Natural killer cell (primary cell): ENCODE results near the gene TBX4. TPM values are rescaled to one million over a fixed set of nuclear protein-coding genes. Genes with fewer than 3 reads are reported as not detected.

Source experiments
- ATAC-seq, 3 donors: fragments of 150-1000 bp in 2 of 3; fragments of 200-7000 bp in 1 of 3; cut with Tn5 transposase; 1 replicate in 1 of 3; 2 replicates in 2 of 3; pipeline ENCODE4 v1.10.0; 2021; ENCODE audit warnings: mild to moderate bottlenecking in 2 of 3, moderate library complexity in 2 of 3
- DNase-seq, 2 donors: peaks; one replicate each; pipeline versions ENCODE4 v3.0.0 to v3.0.0-alpha.2; 2013 to 2021; ENCODE audit warnings: mixed read lengths in 1 of 2
- H3K27ac ChIP-seq: one replicate; pipeline ENCODE4 v1.5.1; 2013; ENCODE audit warnings: mild to moderate bottlenecking, low read length
- H3K27me3 ChIP-seq: one replicate; pipeline ENCODE4 v1.6.1; 2013; ENCODE audit warnings: low read length; ENCODE audit not compliant: control insufficient read depth, insufficient read depth
- H3K36me3 ChIP-seq: one replicate; pipeline ENCODE4 v1.6.1; 2013; ENCODE audit warnings: low read length; ENCODE audit not compliant: control insufficient read depth, insufficient read depth
- H3K4me1 ChIP-seq: one replicate; pipeline ENCODE4 v1.6.1; 2013; ENCODE audit warnings: low read length; ENCODE audit not compliant: control insufficient read depth, insufficient read depth
- H3K4me3 ChIP-seq: one replicate; pipeline ENCODE4 v1.5.1; 2013; ENCODE audit warnings: low read length
- H3K9me3 ChIP-seq: one replicate; pipeline ENCODE4 v1.6.1; 2013; ENCODE audit warnings: low read length; ENCODE audit not compliant: control insufficient read depth, insufficient read depth
- H3K27ac Mint-ChIP-seq, 2 donors: one replicate each; pipeline ENCODE4 v1.8.0; 2022; ENCODE audit warnings: mild to moderate bottlenecking in 2 of 2, mixed read lengths in 2 of 2, moderate library complexity in 1 of 2
- H3K27me3 Mint-ChIP-seq, 2 donors: one replicate each; pipeline ENCODE4 v1.8.0; 2022; ENCODE audit warnings: low read depth in 2 of 2, mixed read lengths in 2 of 2
- H3K36me3 Mint-ChIP-seq: one replicate; pipeline ENCODE4 v1.8.0; 2022; ENCODE audit warnings: mixed read lengths
- H3K4me1 Mint-ChIP-seq, 2 donors: one replicate each; pipeline ENCODE4 v1.8.0; 2022; ENCODE audit warnings: mixed read lengths in 2 of 2
- H3K4me3 Mint-ChIP-seq: one replicate; pipeline ENCODE4 v1.8.0; 2022; ENCODE audit warnings: mild to moderate bottlenecking, moderate library complexity, mixed read lengths
- H3K9me3 Mint-ChIP-seq, 2 donors: one replicate each; pipeline ENCODE4 v1.8.0; 2022; ENCODE audit warnings: mixed read lengths in 2 of 2
- WGBS: methylation state at CpG from one replicate; pipeline ENCODE4 v1.1.7; 2013; ENCODE audit warnings: missing lambda C conversion rate; ENCODE audit not compliant: insufficient coverage; 5-methylcytosine and 5-hydroxymethylcytosine counted together
- intact Hi-C: fragments of 100-400 bp; cut with micrococcal nuclease; formaldehyde crosslinking; loops from one replicate; pipeline ENCODE4 v1.14.2; 2022
- total RNA-seq, 4 donors: library from RNA; stranded (reverse); fragments of 120-200 nt in 1 of 4; gene quantifications; one replicate each; pipeline versions ENCODE4 v1.2.3 to v1.2.4, GENCODE V29; 2013 to 2022
- TF ChIP-seq, protein P1 (sequence below): fragments of 200-600 bp; IDR thresholded peaks from one replicate; pipeline ENCODE4 v1.8.0; 2022; ENCODE audit warnings: antibody characterized with exemption

The TBX4 gene
- total RNA-seq, 3 donors from 2014 or later (not counting 1 experiment from before 2014, with no cell fraction given): not detected

DNA sequence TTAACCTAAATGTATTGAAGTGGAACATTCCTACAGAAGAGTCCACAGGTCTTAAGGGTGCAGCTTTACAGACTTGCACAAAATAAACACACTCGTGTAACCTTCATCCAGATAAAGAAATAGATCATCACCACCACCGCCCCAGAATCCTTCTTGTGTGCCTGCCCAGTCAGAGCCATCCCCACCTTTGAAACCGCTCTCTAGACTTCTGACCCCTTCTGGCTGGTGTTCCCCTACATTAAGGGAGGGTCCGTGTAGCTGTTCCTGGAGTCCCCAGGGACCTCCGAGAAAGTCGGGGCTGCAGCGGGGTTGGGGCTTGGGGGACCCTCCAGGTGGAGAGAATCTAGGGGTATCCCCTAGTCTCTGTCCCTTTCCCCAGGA, 9.4 kb downstream of the TBX4 start:
- H3K4me3 ChIP-seq: no peak overlapping the region
- Mint-ChIP-seq H3K36me3 (no peaks in the 10 kb centered on the region), H3K4me3 (no peak overlapping the region), H3K9me3 (no peaks in the 10 kb centered on the region), H3K27ac (no peak overlapping the region), H3K27me3 (peaks cover 70 to 72% of the 10 kb centered on the region in 2 donors), H3K4me1 (peaks cover 0 to 12% of the 10 kb centered on the region in 2 donors)
- TF ChIP-seq, protein P1, sequence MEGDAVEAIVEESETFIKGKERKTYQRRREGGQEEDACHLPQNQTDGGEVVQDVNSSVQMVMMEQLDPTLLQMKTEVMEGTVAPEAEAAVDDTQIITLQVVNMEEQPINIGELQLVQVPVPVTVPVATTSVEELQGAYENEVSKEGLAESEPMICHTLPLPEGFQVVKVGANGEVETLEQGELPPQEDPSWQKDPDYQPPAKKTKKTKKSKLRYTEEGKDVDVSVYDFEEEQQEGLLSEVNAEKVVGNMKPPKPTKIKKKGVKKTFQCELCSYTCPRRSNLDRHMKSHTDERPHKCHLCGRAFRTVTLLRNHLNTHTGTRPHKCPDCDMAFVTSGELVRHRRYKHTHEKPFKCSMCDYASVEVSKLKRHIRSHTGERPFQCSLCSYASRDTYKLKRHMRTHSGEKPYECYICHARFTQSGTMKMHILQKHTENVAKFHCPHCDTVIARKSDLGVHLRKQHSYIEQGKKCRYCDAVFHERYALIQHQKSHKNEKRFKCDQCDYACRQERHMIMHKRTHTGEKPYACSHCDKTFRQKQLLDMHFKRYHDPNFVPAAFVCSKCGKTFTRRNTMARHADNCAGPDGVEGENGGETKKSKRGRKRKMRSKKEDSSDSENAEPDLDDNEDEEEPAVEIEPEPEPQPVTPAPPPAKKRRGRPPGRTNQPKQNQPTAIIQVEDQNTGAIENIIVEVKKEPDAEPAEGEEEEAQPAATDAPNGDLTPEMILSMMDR: no peak
- ATAC-seq: no peak
- no peak overlapping the region for H3K27ac ChIP-seq
- no peaks in the 10 kb centered on the region for H3K9me3 ChIP-seq
- DNase-seq: no peak
- WGBS: 2% methylated on average over 7 of the region's 7 CpGs
- intact Hi-C loops: no loop called here
- no peaks in the 10 kb centered on the region for H3K36me3 ChIP-seq
- H3K4me1 ChIP-seq: peaks cover 9% of the 10 kb centered on the region
- H3K27me3 ChIP-seq: peaks cover 16% of the 10 kb centered on the region

- Mint-ChIP-seq H3K27ac (no peak overlapping the region), H3K4me3 (no peak overlapping the region), H3K4me1 (peaks cover 0 to 11% of the 10 kb centered on the region in 2 donors), H3K9me3 (no peaks in the 10 kb centered on the region), H3K27me3 (peaks cover 67 to 69% of the 10 kb centered on the region in 2 donors), H3K36me3 (no peaks in the 10 kb centered on the region)
- DNase-seq (no peak), ATAC-seq (no peak)
- Histone ChIP-seq H3K4me1 (peaks cover 4% of the 10 kb centered on the region), H3K27me3 (peaks cover 11% of the 10 kb centered on the region), H3K9me3 (no peaks in the 10 kb centered on the region), H3K27ac (no peak overlapping the region), H3K36me3 (no peaks in the 10 kb centered on the region), H3K4me3 (no peak overlapping the region)
- TF ChIP-seq, protein P1: no peak
- intact Hi-C loops: no loop called here
- WGBS: 5% methylated on average over 55 of the region's 55 CpGs
Observed at GRCh38 chr17:61461967-61462718, 9.9 kb downstream of the TBX4 start.

DNA sequence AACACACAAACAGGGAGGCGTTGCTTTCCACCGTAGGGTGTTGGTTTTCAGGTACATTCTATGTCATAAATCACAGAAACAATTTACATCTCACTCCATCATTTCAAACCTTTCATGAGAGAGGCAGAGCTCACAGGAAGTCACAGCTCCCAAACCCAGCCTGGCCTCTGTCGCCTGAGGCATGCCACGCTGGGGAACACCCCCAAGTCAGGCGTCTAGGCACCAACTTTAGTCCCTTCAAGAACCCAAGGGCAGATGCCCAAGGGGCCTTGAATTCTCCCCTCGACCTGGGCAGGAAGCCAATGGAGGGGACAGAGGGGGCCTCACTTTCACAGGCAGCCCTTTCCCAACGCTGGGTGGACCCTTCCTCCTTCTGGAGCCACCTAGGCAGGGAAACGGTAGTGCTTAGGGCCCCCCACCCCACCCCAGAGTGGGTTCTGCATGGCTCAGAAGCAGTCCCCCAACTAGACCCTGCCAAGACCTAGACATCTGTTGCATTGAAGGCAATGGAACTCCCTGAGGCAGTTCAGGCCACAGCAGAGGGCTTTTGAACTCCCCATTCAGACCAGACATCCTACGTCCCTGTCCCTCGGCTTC, 10.6 kb downstream of the TBX4 start:
- ATAC-seq (no peak), DNase-seq (no peak)
- Mint-ChIP-seq H3K4me1 (peaks cover 0 to 7% of the 10 kb centered on the region in 2 donors), H3K27ac (no peak overlapping the region), H3K9me3 (no peaks in the 10 kb centered on the region), H3K27me3 (peaks cover 61 to 70% of the 10 kb centered on the region in 2 donors), H3K36me3 (no peaks in the 10 kb centered on the region), H3K4me3 (no peak overlapping the region)
- WGBS: 36% methylated on average over 10 of the region's 10 CpGs
- H3K27ac ChIP-seq: no peak overlapping the region
- TF ChIP-seq, protein P1: no peak
- no peaks in the 10 kb centered on the region for H3K4me1 ChIP-seq
- H3K27me3 ChIP-seq: peaks cover 8% of the 10 kb centered on the region
- no peak overlapping the region for H3K4me3 ChIP-seq
- intact Hi-C loops: no loop called here
- no peaks in the 10 kb centered on the region for H3K36me3 ChIP-seq
- H3K9me3 ChIP-seq: no peaks in the 10 kb centered on the region
